ENCODE results near the gene ACOT11.
"Not testable (repeated sequence)": the region's sequence is repeated elsewhere in the genome, so short reads cannot be mapped to it uniquely, and the experiment has no call there.

Gene ACOT11

GRCh38 chr1:54547601-54548388 is at the start of gene ACOT11:
Gene ACOT11 (plus strand): TSS chr1:54548228. CDS start chr1:54548310, 82 bp downstream.
- DNase-seq = peak; percentile 93

- DNase-seq = no peak
Measured at GRCh38 chr1:54498383-54499096, 49.5 kb upstream of the ACOT11 start.

DNA sequence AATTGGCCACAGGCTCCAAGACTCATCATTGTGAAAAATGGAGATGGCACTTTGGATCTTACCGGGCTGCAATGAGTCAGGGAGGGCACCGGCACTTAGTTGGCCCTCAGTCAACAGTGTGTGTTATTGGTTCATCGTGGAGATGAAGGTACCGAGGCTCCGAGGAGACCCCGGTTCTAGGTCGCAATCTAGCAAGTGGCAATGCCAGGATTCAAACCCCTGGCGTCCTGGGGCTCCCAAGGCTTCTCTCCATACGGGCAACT is 49.0 kb upstream of the ACOT11 start:
- no peak for DNase-seq

DNA sequence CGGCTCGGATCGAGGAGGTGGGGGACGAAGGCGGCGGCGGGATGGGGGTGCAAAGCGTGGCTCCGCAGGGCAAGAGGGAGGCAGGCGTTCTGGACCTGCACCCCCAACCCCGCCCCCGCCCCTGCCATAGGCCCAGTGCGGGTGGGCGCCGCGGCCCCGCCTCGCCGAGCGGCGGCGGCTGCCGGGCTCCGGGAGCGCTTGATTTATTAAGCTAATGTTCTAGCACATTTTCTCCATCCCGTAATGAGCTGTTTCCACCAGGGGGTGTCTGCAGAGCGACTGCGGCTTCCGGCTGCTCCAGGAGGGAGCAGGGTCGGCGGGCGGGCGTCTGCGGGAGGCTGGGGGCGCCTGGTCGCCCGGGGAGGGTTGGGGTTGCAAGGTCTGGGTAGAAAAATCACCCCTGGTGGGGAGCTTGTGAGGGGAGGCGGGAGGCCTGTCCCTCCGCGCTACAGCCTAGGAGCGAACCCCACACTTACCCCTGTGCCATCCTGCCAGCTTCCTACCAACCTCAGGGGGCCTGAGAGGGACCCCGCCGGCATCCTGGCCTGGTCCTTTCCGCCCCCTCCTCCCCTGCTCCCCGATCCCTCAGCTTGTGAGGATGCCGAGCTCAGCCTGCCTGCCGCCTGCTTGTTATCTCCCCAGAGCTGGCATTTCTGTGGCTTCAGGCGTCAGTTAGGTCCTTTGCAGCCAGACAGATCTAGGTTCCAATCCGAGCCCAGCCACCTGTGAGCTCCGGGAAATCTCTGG is 48.5 kb upstream of the ACOT11 start:
- peak; percentile 47 for DNase-seq

DNA sequence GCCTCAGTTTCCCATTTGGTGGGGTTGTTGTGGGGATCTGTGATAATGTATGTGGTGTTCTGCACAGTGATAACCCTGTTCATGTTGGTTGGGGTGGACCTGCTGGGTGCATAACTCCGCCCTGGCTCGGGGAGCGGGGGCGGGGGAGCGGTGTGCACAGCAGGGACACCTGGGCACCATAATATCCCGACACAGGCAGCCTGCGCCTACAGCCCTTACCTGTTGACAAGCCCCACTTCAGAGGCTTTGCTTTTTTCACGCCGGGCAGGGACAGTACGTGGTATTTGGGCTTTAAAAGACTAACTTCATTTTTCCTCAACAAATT is 48.0 kb upstream of the ACOT11 start:
- no peak for DNase-seq

DNA sequence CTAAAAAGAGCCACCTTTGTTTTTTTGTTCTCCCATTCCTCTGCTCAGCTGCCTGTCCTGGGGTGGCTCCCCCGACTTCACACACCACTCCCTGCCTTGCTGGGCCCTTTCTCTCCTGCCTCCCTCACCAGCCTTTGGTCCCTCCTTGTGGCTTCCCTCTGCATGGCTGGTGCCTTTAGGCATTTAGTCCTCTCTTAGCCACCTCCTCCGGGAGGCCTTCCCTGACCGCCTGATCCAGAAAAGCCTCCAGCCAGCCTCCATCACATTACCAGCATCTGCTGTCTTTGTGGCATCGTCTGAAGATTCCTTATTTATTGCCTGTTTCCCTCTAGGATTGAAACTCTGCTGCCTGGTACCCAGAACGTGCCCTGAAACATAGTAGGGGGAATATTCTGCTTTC is 46.2 kb upstream of the ACOT11 start:
- DNase-seq = no peak

DNA sequence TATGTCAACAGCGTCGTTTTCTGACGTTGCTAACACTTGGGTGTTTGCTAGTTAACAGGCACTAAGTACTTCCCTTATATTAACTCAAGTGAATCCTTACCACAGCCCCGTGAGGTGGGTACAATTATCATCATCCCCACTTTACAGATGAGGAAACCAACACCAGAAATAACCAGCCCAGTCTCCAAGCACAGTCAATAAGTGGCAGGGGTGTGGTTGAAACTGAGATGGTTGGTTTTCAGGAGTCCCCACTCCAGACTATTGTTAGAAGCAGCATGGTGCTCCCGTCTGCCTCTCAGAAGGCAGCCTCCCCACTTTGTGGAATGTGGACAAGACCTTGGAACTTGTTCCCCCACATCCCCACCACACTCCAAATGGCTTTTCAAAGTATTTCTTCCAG is 45.7 kb upstream of the ACOT11 start:
- DNase-seq = no peak

DNA sequence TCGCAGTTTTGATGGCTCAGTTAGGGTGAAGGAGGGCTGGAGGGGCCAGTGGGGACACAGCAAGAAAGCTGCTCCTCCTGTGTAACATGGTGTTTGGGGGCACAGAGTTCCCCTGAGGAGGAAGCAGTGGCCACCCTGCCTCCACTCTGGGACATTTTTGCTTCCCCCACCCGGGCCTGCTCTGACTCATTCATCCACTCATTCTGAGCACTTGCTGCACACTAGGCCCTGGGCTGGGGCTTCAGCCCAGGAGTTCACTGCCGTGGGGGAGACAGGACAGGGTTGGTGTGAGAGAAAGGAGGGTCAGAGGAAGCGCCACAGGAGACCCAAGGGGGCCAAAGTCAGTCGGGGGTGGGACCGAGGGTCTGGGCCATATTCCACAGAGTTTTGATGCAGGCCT is 41.4 kb upstream of the ACOT11 start:
- no peak for DNase-seq

GRCh38 chr1:54507033-54507870 is 40.8 kb upstream of the ACOT11 start:
- DNase-seq = no peak

DNA sequence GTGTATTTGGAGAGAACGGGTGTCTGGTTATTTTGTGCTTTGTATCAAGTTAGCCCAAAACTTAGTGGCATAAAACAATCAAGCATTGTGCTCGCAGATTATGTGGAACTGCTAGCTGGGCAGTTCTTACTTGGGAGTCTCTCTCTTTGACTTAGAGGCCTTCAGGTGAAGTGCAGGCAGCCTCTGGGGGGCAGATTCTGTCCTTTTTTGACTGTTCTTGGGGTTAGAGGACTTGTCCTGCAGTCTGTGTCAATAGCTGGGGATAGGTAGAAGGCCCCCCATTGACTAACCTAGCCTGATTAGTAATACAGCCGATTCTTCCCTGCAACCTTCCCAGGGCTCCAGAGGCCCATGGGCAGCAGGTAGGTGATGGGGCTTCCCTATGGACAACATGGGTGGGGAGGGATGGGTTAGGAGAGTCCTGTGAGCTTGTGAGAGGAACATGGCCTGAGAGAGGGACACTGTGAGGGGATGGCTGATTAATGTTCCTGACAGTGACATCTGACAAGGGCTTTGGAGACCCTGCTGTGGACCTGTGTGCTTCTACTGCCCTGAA is 37.2 kb upstream of the ACOT11 start:
- DNase-seq = no peak

- not testable (repeated sequence) for DNase-seq
Measured at GRCh38 chr1:54513921-54514580, 34.0 kb upstream of the ACOT11 start.

DNA sequence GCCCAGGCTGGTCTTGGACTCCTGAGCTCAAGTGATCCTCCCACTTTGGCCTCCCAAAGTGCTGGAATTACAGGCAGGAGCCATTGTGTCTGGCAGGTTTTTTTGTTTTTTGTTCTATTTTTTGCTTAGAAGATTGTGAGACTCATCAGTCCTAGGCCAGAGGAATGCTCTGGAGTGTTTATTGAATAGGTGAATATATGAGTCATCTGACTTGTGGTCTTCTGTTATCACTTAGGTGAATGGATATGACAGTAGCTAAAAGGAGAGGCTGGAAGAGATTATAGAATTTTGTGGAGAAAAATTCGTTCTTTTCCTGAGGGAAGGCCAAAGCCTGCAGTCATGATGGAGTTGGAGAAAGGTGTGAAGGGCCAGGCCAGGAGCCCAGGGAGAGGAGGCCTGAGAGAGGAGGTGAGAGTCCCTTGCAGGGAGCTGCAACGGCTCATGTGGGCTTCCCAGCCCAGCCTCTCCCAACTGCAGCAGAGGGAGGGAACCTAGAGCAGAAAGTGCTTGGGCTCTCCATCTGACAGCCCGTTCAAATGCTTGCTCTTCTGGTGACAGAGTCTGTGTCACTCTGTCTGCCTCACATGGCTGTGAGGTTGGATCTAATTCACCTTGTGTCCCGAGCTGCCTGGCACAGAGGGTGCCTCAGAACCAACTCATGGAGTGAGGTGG is 31.6 kb upstream of the ACOT11 start:
- no peak for DNase-seq

DNA sequence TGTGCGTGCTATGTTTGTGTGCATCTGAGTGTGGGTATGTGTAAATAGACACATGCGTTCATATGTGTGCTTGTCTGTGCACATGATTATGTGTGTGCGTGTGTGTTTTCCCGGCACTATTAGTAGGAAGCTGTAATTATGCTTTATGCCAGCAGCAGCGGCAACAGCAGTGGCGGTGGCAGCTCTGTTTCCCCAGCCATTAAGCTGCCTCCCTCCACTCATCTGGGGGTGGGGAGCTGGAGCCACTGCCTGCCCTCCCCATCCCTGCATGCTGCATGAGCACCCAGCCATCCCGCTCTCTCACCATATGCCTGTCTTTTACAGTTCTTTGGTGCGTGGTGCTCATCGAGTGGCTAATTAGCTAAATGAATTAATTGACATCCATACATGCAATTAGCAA is 30.5 kb upstream of the ACOT11 start:
- DNase-seq = no peak

DNA sequence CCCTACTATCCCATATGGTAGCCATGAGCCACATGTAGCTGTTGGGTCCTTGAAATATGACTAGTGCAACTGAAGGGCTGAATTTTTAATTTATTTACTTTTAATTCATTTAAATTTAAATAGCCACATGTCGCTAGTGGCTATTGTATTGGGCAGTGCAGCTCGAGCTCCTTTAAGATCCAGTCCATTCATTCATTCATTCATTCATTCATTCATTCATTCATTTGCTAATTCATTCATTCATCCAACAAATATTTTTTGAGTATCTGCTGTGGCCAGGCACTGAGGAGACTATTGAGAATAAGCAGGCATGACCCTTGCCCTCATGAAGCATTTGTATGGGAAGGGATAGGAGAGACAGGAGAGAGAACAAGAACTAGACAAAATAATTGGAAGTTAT is 29.5 kb upstream of the ACOT11 start:
- no peak for DNase-seq

DNA sequence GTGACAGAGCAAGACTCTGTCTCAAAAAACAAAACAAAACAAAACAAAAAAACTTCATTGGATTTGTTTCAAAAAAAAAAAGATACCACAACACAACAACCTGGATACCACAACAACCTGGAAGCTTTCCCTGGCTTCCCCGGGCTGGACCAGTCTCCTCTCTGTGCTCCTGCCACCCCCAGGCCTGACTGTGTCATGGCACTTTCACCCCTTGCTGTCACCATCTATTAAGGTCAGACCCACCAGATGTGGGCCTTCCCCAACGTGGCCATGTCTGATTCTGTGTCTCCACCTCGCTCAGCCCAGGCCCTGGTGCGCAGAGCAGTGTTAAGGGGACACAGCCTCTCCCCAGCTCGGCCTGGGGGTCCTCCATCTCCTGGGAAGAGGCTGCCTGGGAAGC is 28.3 kb upstream of the ACOT11 start:
- DNase-seq = no peak

DNA sequence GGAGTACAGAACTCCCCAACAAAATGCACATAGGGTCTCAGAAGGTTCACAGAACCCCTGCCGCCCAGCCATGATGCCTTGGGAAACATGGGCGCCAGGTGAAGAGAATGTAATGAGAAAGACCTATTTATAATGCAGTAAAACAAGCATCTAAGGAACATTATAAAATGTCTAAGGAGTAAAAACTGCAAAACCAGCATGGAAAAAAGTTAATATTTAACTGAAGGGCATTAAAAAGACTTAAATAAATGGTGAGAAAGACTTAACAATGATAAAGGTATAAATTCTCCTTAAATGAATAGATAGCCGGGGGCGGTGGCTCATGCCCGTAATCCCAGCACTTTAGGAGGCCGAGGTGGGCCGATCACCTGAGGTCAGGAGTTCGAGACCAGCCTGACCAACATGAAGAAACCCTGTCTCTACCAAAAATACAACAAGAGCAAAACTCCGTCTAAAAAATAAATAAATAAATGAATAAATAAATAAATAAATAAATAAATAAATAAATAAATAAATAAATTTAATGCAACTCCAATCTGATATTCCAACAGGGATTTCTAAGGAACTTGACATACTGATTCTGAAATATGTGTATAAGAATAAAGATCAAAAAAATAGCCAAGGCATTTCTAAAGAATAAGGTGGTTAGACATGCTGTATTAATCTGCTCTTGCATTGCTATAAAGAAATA is 27.3 kb upstream of the ACOT11 start:
- no peak for DNase-seq

DNA sequence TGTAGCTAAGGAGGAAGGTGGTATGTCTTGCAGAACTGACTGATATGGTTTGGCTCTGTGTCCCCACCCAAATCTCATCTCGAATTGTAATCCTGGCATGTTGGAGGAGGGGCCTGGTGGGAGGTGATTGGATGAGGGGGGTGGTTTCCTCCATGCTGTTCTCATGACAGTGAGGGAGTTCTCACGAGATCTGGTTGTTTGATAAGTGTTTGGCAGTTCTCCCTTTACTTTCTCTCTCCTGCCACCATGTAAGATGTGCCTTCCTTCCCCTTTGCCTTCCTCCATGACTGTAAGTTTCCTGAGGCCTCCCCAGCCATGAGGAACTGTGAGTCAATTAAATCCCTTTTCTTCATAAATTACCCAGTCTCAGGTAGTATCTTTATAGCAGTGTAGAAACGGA is 21.5 kb upstream of the ACOT11 start:
- not testable (repeated sequence) for DNase-seq

- no peak for DNase-seq
Measured at GRCh38 chr1:54528613-54529012, 19.4 kb upstream of the ACOT11 start.

DNA sequence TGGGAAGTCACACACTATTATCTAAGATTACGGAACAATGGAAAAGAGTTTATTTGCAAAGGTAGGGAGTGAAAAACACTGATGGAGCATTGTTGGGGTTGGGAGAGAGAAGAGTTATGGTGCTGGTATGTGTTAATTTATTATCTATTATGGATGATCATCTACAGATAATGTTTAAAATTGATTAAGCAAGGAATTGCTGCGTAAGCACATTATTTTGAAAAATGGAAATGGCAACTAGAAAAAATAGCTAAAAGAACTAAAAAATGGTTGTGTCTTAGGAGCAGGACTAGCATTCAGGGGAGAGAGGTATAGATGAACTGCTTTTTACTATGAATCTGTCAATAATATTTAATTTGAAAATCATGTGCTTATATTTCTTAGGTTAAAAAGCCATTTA is 16.0 kb upstream of the ACOT11 start:
- DNase-seq = no peak

DNA sequence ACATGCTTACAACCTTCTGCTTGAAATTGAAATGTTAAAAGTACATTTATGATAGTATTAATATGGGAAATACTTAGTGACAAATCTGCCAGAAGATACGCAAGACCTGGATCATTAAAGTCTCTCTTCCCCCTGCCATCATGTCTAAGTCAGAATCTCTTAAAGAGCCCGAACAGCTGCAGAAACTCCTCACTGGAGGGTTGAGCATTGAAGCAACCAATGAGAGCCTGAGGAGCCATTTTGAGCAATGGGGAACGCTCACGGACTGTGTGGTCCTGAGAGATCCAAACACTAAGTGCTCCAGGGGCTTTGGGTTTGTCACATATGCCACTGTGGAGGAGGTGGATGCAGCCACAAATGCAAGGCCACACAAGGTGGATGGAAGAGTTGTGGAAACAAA is 11.4 kb upstream of the ACOT11 start:
- DNase-seq = not testable (repeated sequence)

DNA sequence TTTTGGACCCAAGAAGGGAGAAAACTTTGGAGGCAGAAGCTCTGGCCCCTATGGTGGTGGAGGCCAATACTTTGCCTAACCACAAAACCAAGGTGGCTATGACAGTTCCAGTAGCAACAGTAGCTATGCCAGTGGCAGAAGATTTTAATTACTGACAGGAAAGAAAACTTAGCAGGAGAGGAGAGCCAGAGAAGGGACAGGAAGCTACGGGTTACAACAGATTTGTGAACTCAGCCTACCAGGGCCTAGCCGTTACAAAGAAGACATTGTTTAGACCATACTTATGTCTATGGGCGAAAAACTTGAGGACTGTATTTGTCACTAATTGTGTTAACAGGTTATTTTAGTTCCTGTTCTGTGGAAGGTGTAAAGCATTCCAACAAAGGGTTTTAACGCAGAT is 10.4 kb upstream of the ACOT11 start:
- DNase-seq = no peak

Measured in left hindlimb (tissue), 1 donor.